Sigmoid colon (tissue), 7 donors: Measurements from ENCODE around the gene MACROH2A1. TPM values are rescaled to one million over a fixed set of nuclear protein-coding genes. Genes with fewer than 3 reads are reported as not detected.

ENCODE experiments used
- DNase-seq: peaks from one replicate; pipeline ENCODE4 v3.0.0-alpha.2; 2019
- H3K27ac ChIP-seq, 4 donors: fragments of 200-600 bp; sonication (generic); one replicate each; pipeline ENCODE4 v1.5.1; 2016 to 2019; ENCODE audit warnings: mild to moderate bottlenecking in 1 of 4
- H3K27me3 ChIP-seq, 3 donors: fragments of 200-600 bp; sonication (generic); one replicate each; pipeline ENCODE4 v1.5.1; 2019; ENCODE audit warnings: mild to moderate bottlenecking in 1 of 3
- H3K36me3 ChIP-seq, 4 donors: fragments of 200-600 bp; sonication (generic); one replicate each; pipeline ENCODE4 v1.5.1; 2016 to 2019
- H3K4me1 ChIP-seq, 4 donors: fragments of 200-600 bp; sonication (generic); one replicate each; pipeline ENCODE4 v1.5.1; 2017 to 2019
- H3K4me3 ChIP-seq, 4 donors: fragments of 200-600 bp; sonication (generic); one replicate each; pipeline ENCODE4 v1.5.1; 2017 to 2019; ENCODE audit warnings: mild to moderate bottlenecking in 2 of 4, moderate library complexity in 1 of 4
- H3K9me3 ChIP-seq, 4 donors: fragments of 200-600 bp in 3 of 4; sonication (generic) in 3 of 4; one replicate each; pipeline versions ENCODE4 v1.5.1 to v1.6.1; 2013 to 2019
- EP300 ChIP-seq, 4 donors: sonication (generic); formaldehyde crosslinking; IDR thresholded peaks; one replicate each; pipeline ENCODE4 v1.6.1; 2017; ENCODE audit warnings: antibody characterized with exemption in 4 of 4
- POLR2A ChIP-seq, 2 donors: fragments of 450-650 bp; IDR thresholded peaks; one replicate each; pipeline ENCODE4 v1.6.1; 2016; ENCODE audit warnings: antibody characterized with exemption in 2 of 2, mild to moderate bottlenecking in 2 of 2, moderate library complexity in 2 of 2
- POLR2AphosphoS5 ChIP-seq, 4 donors: sonication (generic); formaldehyde crosslinking; IDR thresholded peaks; one replicate each; pipeline ENCODE4 v1.6.1; 2017; ENCODE audit warnings: antibody characterized with exemption in 4 of 4
- WGBS, 2 donors: extraction: QIAGEN DNeasy Blood & Tissue Kit; methylation state at CpG; one replicate each; pipeline ENCODE4 v1.1.7; 2013; 5-methylcytosine and 5-hydroxymethylcytosine counted together
- intact Hi-C: fragments of 100-400 bp; cut with DNase I; formaldehyde crosslinking; loops from one replicate; pipeline ENCODE4 v1.15.1; 2023
- polyA plus RNA-seq, 3 donors: library from polyadenylated mRNA; stranded (reverse); fragments of 200-250 nt; gene quantifications; one replicate each; pipeline ENCODE4 v1.2.3, GENCODE V29; 2013
- total RNA-seq, 4 donors: library from RNA; depleted of rRNA; stranded (reverse); fragments of >200 nt; gene quantifications; one replicate each; pipeline ENCODE4 v1.1.0, GENCODE V29; 2016
- TF ChIP-seq, protein P1 (sequence below), 4 experiments: fragments of 450-650 bp in 3 of 4; fragments of 200-600 bp in 1 of 4; IDR thresholded peaks; one replicate each; pipeline ENCODE4 v1.5.1; 2016 to 2019; ENCODE audit warnings: antibody characterized with exemption in 4 of 4, mild to moderate bottlenecking in 3 of 4, moderate library complexity in 2 of 4
- donor health status: healthy with polysubstance abuse.
- donor health status: Bipolar disorder and iron deficiency.
- donor health status: healthy.

MACROH2A1 gene
- total and polyA plus RNA-seq, 7 donors, result 123 to 202 (median 175) TPM

DNA sequence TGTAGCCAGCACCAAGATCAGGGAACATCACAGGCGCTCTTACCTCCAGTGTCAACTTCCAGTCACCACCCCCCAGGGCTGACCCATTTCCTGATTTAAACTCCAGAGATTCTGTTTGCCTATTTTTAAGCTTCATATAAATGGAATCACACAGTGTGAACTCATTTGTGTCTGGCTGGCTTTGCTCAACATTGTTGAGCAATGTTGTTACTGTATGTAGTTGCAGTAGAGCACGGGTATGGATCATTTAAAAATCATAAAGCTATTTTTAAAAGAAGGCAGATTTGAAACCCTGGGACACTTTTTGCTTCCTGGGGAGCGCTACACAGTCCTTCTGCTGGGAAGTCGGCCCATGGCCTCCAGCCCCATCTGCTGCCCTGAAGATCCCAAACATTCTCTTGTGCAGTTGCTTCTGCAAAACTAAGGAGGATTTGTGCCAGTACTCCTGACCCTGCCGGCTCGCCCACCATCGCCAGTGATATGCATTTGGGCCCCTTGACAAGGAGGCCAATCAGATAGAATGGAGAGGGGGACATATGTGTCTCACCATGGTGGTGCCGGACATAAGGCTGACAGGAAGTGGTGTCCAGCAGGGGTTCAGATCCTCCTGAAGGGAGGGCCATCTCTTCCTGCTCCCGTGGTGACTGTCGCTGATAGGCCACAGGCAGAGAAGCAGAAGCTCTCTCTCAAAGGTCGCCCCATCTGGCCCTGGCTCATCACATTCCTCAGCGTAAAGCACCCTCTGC is 34.8 kb upstream of the MACROH2A1 start:
- no peak for TF ChIP-seq POLR2AphosphoS5 (IDR thresholded peaks at IDR 0.05)
- TF ChIP-seq, protein P1, sequence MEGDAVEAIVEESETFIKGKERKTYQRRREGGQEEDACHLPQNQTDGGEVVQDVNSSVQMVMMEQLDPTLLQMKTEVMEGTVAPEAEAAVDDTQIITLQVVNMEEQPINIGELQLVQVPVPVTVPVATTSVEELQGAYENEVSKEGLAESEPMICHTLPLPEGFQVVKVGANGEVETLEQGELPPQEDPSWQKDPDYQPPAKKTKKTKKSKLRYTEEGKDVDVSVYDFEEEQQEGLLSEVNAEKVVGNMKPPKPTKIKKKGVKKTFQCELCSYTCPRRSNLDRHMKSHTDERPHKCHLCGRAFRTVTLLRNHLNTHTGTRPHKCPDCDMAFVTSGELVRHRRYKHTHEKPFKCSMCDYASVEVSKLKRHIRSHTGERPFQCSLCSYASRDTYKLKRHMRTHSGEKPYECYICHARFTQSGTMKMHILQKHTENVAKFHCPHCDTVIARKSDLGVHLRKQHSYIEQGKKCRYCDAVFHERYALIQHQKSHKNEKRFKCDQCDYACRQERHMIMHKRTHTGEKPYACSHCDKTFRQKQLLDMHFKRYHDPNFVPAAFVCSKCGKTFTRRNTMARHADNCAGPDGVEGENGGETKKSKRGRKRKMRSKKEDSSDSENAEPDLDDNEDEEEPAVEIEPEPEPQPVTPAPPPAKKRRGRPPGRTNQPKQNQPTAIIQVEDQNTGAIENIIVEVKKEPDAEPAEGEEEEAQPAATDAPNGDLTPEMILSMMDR (IDR thresholded peaks at IDR 0.05), result no peak
- no peak for TF ChIP-seq POLR2A (IDR thresholded peaks at IDR 0.05)
- no peak for TF ChIP-seq EP300 (IDR thresholded peaks at IDR 0.05)
- H3K27ac ChIP-seq, result no peak overlapping the region

GRCh38 chr5:135432113-135432512 is 33.1 kb upstream of the MACROH2A1 start:
- 79 to 84% methylated on average over 4 of the region's 4 CpGs for WGBS, 2 donors

More for the DNA sequence above, 34.8 kb upstream of the MACROH2A1 start:
- Histone ChIP-seq H3K36me3 (no peaks in the 10 kb centered on the region), H3K4me3 (no peak overlapping the region), H3K27me3 (no peaks in the 10 kb centered on the region), H3K4me1 (peaks cover 0 to 37% (median 25%) of the 10 kb centered on the region in 4 donors), H3K9me3 (peaks cover 0 to 2% (median 0%) of the 10 kb centered on the region in 4 donors)
- DNase-seq, result no peak
- WGBS, 2 donors, result 76 to 83% methylated on average over 12 of the region's 12 CpGs
- intact Hi-C loops, result no loop called here

DNA sequence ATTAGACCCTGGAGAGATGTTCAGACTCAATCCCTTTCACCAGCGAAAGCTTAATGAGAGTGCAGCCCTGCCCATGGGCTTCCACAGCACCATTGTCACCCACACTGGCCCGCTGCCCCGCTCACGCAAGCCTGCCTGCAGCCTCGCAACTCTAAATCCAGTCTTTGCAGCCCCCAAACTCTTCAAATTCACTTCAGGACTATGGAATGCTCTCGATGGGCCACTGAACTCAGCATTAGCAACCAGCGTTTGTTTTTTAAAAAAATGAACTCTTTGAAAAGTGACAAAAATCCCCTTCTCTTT is 31.1 kb upstream of the MACROH2A1 start:
- Histone ChIP-seq H3K36me3 (no peaks in the 10 kb centered on the region), H3K27ac (no peak overlapping the region), H3K9me3 (peaks cover 0 to 7% (median 2%) of the 10 kb centered on the region in 4 donors), H3K4me3 (no peak overlapping the region), H3K4me1 (peaks cover 0 to 18% (median 10%) of the 10 kb centered on the region in 4 donors), H3K27me3 (no peaks in the 10 kb centered on the region)
- TF ChIP-seq EP300 (IDR thresholded peaks at IDR 0.05), result no peak
- DNase-seq, result no peak
- 86 to 90% methylated on average over 7 of the region's 7 CpGs for WGBS, 2 donors
- intact Hi-C loops, result no loop called here

More at GRCh38 chr5:135432113-135432512, 33.1 kb upstream of the MACROH2A1 start:
- Histone ChIP-seq H3K4me3 (no peak overlapping the region), H3K9me3 (peaks cover 0 to 7% (median 2%) of the 10 kb centered on the region in 4 donors), H3K27ac (no peak overlapping the region), H3K4me1 (peaks cover 0 to 19% (median 10%) of the 10 kb centered on the region in 4 donors), H3K36me3 (no peaks in the 10 kb centered on the region), H3K27me3 (no peaks in the 10 kb centered on the region)
- DNase-seq, result no peak
- TF ChIP-seq POLR2AphosphoS5 (IDR thresholded peaks at IDR 0.05), result no peak
- no peak for TF ChIP-seq POLR2A (IDR thresholded peaks at IDR 0.05)
- TF ChIP-seq, protein P1 (IDR thresholded peaks at IDR 0.05), result no peak
- TF ChIP-seq EP300 (IDR thresholded peaks at IDR 0.05), result no peak
- intact Hi-C loops, result no loop called here

GRCh38 chr5:135429301-135430134 is 30.5 kb upstream of the MACROH2A1 start:
- 46 to 61% methylated on average over 12 of the region's 12 CpGs for WGBS, 2 donors
- H3K27me3 ChIP-seq, result no peaks in the 10 kb centered on the region
- no peak overlapping the region for H3K27ac ChIP-seq
- intact Hi-C loops, result no loop called here
- DNase-seq, result no peak
- no peaks in the 10 kb centered on the region for H3K36me3 ChIP-seq
- peaks cover 0 to 7% (median 2%) of the 10 kb centered on the region in 4 donors for H3K9me3 ChIP-seq
- peaks cover 0 to 13% (median 6%) of the 10 kb centered on the region in 4 donors for H3K4me1 ChIP-seq
- TF ChIP-seq EP300 (IDR thresholded peaks at IDR 0.05) (no peak), POLR2AphosphoS5 (IDR thresholded peaks at IDR 0.05) (peak in 2 of 4 donors; percentile 29 to 30)
- no peak overlapping the region for H3K4me3 ChIP-seq

DNA sequence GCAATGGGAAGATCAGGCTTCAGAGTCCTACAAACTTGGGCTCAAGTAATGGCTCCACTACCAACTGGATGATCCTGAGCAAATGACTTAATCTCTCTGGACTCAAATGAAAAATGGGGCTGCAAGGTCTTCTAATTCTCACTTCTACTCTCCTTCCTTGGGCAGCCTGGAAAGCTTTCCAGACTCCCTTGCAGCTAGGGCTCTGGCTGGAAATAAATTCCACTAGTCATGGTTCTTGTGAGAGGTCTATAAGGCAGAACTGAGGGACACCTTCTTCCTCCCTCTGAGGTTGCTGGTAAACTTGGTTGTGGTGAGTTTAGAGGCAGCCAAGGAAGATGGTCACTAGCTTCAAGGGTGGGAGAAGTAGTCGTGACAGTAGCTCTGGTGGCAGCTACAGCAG is 29.6 kb upstream of the MACROH2A1 start:
- intact Hi-C loops, result no loop called here
- 76 to 78% methylated on average over 1 of the region's 1 CpG for WGBS, 2 donors
- peaks cover 0 to 7% (median 2%) of the 10 kb centered on the region in 4 donors for H3K9me3 ChIP-seq
- H3K27me3 ChIP-seq, result no peaks in the 10 kb centered on the region
- peaks cover 0 to 9% (median 2%) of the 10 kb centered on the region in 4 donors for H3K4me1 ChIP-seq
- H3K27ac ChIP-seq, result no peak overlapping the region
- DNase-seq, result no peak
- no peak overlapping the region for H3K4me3 ChIP-seq
- TF ChIP-seq, protein P1 (IDR thresholded peaks at IDR 0.05), result no peak
- TF ChIP-seq POLR2A (IDR thresholded peaks at IDR 0.05) (no peak), EP300 (IDR thresholded peaks at IDR 0.05) (no peak), POLR2AphosphoS5 (IDR thresholded peaks at IDR 0.05) (no peak)
- H3K36me3 ChIP-seq, result no peaks in the 10 kb centered on the region
